Measurements from ENCODE around the gene MAFF. TPM values are rescaled to one million over a fixed set of nuclear protein-coding genes. Genes with fewer than 3 reads are reported as not detected.

MAFF gene
- total and polyA plus RNA-seq, 8 donors: 0.58 to 130 (median 47.3) TPM

GRCh38 chr22:38162881-38163843 lies 38.6 kb upstream of the MAFF start:
- no peak for DNase-seq
- no peaks in the 10 kb centered on the region for H3K27me3 ChIP-seq
- intact Hi-C loops (cut with DNase I; ENCODE audit: low total_unique reads): no loop called here
- 59 to 83% (median 62%) methylated on average over 10 to 14 of the region's 14 CpGs for WGBS, 5 donors
- peaks cover 13 to 40% (median 32%) of the 10 kb centered on the region in 4 donors for H3K4me1 ChIP-seq
- TF ChIP-seq POLR2A (IDR thresholded peaks at IDR 0.05): no peak
- TF ChIP-seq POLR2AphosphoS5 (IDR thresholded peaks at IDR 0.05): no peak
- no peak for TF ChIP-seq CTCF (IDR thresholded peaks at IDR 0.05)
- TF ChIP-seq EP300 (IDR thresholded peaks at IDR 0.05): no peak
- H3K4me3 ChIP-seq: no peak overlapping the region
- no peaks in the 10 kb centered on the region for H3K9me3 ChIP-seq
- peaks cover 0 to 10% (median 1%) of the 10 kb centered on the region in 4 donors for H3K36me3 ChIP-seq
- H3K27ac ChIP-seq: peak overlapping the region; percentile 9 to 64 (median 44)

GRCh38 chr22:38163844-38164550 lies 37.8 kb upstream of the MAFF start:
- H3K36me3 ChIP-seq: peaks cover 0 to 12% (median 2%) of the 10 kb centered on the region in 4 donors
- H3K4me3 ChIP-seq: no peak overlapping the region
- DNase-seq: peak in 1 of 2 donors; percentile 56
- no peak for TF ChIP-seq CTCF (IDR thresholded peaks at IDR 0.05)
- TF ChIP-seq POLR2AphosphoS5 (IDR thresholded peaks at IDR 0.05): no peak
- TF ChIP-seq EP300 (IDR thresholded peaks at IDR 0.05): no peak
- H3K4me1 ChIP-seq: peaks cover 16 to 48% (median 35%) of the 10 kb centered on the region in 4 donors
- intact Hi-C loops (cut with DNase I; ENCODE audit: low total_unique reads): no loop called here
- no peaks in the 10 kb centered on the region for H3K9me3 ChIP-seq
- H3K27me3 ChIP-seq: no peaks in the 10 kb centered on the region
- 39 to 64% (median 50%) methylated on average over 7 to 13 of the region's 13 CpGs for WGBS, 5 donors
- peak overlapping the region; percentile 12 to 64 (median 44) for H3K27ac ChIP-seq

DNA sequence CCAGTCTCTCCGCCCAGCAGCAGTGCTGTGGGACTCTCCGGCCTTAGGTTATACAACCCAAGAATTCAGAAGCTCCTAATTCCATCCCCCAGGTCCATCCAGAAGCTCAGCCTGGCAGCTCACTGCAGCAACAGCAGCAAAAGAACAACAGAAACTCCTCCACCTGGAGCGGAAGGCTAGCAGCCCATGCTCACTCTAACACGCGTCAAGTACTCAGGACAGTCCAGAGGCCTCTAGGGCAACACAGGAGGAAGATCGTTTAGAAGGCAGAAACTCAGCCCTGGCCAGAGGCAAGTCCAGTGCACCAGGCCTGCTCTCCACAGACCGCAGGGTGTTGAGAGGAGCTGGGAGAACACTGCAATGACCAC lies 37.3 kb upstream of the MAFF start:
- Histone ChIP-seq H3K27me3 (no peaks in the 10 kb centered on the region), H3K27ac (peak overlapping the region; percentile 32 to 64 (median 44)), H3K4me1 (peaks cover 16 to 48% (median 35%) of the 10 kb centered on the region in 4 donors), H3K36me3 (peaks cover 0 to 16% (median 2%) of the 10 kb centered on the region in 4 donors), H3K4me3 (no peak overlapping the region), H3K9me3 (no peaks in the 10 kb centered on the region)
- WGBS, 5 donors: 69 to 86% (median 84%) methylated on average over 7 of the region's 7 CpGs
- no peak for DNase-seq
- TF ChIP-seq EP300 (IDR thresholded peaks at IDR 0.05): no peak
- TF ChIP-seq CTCF (IDR thresholded peaks at IDR 0.05): no peak
- no peak for TF ChIP-seq POLR2A (IDR thresholded peaks at IDR 0.05)
- no peak for TF ChIP-seq POLR2AphosphoS5 (IDR thresholded peaks at IDR 0.05)
- intact Hi-C loops (cut with DNase I; ENCODE audit: low total_unique reads): no loop called here

GRCh38 chr22:38165922-38166593 lies 35.7 kb upstream of the MAFF start:
- no peaks in the 10 kb centered on the region for H3K27me3 ChIP-seq
- no peak overlapping the region for H3K4me3 ChIP-seq
- WGBS, 5 donors: 86 to 88% (median 87%) methylated on average over 13 of the region's 13 CpGs
- no peak for TF ChIP-seq POLR2A (IDR thresholded peaks at IDR 0.05)
- H3K4me1 ChIP-seq: peaks cover 16 to 48% (median 35%) of the 10 kb centered on the region in 4 donors
- H3K9me3 ChIP-seq: no peaks in the 10 kb centered on the region
- intact Hi-C loops (cut with DNase I; ENCODE audit: low total_unique reads): no loop called here
- peaks cover 0 to 16% (median 2%) of the 10 kb centered on the region in 4 donors for H3K36me3 ChIP-seq
- peak overlapping the region in 2 of 5 donors; percentile 64 to 80 for H3K27ac ChIP-seq
- no peak for DNase-seq

Data from stomach (tissue), 9 donors.